GM21529 (cell line): ENCODE measurements around the gene PLA2G4D.
"Not testable (repeated sequence)": the region's sequence is repeated elsewhere in the genome, so short reads cannot be mapped to it uniquely, and the experiment has no call there.

ENCODE experiments used
- ATAC-seq: cut with Tn5 transposase; IDR thresholded peaks from one replicate; pipeline ENCODE4 v1.9.1; 2021; ENCODE audit not compliant: unreplicated experiment

Gene PLA2G4D

DNA sequence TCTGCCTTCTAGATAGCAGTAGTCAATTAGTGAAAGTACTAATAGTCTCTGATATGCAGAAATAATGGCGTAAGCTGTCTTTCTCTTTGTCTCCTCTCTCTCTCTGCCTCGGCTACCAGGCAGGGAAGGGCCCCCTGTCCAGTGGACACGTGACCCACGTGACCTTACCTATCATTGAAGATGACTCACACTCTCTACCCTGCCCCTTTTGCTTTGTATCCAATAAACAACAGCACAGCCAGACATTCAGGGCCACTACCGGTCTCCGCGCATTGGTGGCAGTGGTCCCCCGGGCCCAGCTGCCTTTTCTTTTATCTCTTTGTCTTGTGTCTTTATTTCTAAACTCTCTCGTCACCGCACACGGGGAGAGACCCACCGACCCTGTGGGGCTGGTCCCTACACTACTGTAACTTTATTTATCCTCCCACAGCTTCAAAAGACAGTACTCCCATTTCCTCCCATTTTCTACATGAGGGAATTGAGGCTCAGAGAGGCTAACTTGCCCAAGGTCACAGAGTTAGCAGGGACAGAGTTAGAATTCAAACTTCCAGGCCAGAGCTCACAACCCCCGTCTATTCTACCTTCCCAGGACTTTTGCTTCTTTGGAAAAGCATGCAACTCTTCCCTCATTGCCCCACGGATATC is 2.5 kb downstream of the PLA2G4D start:
- not testable (repeated sequence) for ATAC-seq

DNA sequence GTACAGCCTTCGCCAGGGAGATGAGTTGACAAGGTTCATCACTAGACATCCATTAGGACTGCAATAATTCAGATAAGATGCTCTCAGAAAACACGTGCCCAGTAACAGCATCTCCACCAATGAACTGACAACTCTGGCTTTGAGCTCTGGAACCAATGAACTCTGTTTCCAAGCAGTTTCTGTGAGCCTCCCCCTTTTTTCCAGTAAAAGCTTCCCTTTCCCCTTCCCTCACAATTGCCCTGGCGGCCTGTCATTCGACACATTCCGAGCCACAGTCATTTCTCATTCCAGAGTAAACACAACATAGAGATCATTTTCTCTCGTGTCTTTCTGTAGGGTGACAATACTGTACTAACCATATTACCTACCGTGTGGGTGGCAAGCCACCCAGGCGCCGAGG is 3.6 kb downstream of the PLA2G4D start:
- ATAC-seq: no peak

DNA sequence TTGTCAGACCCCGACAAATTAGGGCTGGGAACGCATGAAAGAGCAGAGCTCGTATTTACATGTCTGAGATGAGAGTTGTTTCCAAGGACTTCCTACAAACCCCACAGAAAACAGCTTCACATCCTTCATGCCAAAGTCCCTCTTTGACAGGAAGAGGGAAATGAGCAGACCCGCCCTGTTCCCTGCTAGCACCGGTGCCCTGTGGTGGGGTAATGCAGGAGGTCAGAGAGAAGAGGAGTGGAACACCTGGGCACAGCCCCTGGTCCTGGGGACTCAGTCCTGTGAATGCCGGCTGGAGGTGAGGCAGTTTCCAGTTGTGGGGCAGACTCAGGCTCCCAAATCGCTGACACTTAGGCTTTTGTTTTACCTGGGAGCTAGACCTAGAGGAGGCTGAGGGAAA is 4.0 kb downstream of the PLA2G4D start:
- ATAC-seq: no peak

DNA sequence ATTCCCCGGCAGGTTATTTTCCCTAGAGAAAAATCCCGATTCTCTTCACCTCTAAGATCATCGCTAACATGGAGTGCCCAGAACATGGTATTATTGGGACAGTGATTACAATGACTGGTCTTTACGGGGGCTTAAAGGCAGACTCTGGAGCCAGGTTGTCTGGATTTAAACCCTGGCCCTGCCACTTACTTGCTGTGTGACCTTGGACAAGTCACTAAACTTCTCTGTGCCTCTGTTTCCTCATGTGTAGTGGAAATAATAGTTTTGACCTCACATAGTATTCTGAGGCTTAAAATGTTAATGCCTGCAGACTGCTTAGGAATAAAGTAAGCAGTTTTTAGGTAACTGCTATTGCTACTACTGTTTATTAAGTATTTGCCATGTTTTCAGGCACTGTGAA is 4.4 kb downstream of the PLA2G4D start:
- no peak for ATAC-seq

DNA sequence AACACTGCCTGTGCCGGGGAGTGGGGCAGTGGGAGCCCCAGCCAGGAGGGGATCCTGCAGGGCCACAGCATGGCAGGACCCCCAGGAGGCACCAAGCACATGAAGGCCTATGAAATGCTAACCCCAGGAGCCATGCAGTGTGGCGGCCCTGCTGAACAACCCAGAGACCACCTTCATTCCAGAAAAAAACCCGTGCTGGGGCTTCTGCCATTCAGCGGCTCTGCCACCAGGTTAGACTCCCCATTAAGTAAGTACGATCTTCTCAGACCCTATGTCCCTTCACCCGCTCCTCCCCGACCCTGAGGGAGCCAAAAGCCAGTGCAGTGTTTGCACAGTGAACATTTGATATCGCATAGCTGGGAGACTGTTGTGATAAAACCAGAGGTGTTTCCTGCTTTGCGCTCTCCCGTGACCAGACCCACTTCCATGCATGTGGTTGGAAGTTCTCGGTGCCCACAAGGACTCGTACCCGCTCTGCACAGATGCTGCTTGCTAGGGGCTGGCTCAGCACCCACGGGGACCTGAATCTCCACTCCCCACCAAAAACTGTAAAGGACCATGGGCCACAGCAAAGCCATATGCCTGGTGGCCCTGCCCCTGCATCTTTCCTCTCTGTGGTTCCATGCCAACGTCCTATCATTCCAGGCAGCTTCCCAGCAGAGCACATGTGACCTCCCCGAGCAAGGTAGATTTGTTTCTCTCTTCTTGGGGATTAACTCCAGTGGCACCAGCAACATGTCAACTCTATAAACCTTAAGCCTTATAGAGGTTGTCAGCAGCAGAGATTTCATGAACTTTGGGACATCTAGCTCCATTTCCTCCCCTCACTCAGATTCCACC is 5.3 kb downstream of the PLA2G4D start:
- no peak for ATAC-seq

DNA sequence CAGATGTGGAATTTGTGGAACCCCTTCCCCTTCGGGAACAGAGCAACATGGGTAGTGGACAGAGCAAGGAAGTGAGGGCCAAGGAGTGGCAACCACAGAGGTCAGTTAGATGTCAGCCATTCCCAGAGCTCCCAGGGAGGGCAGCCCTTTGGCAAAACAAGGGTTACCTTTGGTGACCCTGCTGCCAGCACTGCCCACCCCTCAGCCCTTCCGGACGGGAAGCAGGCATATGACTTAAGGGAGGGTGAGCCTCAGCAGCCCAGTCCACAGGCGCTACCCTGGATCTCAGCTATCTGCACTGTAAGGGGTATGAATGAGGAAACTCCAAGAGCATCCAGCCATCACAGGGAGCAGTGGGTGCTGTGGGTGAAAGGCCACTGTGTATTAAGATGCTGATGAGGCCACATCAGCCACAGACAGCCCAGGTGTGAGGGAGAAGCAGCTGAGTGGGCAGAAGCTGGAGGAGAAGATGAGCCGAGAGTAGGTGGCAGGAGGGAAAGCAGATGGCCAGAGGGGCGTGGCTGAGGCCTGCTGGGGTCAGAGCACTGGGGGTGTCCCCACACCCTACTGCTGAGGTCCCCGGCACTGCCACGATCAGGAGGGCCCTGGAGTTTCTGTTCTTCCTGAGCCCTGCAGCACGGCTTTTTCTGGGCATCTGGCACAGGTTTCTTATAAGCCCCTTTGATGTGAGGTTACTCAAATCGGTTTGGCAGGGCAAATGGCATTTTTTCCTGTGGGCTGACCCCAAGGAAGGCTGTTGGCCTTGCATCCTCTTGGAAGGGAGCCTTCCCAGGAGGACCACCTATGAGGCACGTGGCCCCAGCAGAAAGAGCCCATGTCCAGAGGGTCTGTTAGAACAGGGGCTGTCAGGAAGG is 6.2 kb downstream of the PLA2G4D start:
- ATAC-seq: no peak

DNA sequence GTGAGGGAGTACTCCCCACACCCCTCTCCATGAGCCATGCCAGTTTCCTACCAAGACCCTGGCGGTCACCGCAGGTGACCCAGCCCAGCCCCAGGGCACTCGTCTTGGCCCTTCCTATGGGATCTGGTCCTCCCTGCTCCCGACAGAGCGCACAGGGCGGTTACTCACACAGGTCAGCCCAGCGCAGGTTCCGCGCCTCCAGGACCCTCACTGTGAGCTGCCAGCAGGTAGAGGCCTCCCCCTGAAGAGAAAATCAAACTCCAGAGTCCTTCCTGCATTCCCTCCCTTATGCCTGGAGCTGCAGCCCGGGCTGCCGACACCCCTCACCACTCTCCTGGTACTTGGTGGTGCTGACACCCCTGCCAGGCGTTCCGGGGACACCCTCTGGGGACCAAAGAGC is 6.9 kb downstream of the PLA2G4D start:
- ATAC-seq: no peak

DNA sequence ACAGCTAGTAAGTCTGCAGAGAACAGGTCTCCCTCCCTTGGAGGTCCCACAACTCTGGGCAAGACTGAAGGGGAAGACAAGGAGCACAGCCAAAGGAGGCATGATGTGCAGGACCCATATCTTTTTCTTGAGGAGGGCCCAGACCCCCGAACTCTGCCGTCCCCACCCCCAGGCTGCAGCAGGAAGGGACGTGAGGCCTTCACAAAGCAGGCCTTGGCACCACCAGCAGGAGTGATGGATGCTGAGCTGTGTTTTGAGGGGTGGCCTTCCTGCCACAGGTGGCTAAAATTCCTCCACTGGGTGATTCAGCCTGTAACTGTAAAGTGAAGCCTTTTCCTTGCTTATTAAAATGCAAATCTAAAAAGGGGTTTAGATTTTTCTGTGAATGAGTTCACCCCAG is 8.6 kb downstream of the PLA2G4D start:
- no peak for ATAC-seq

DNA sequence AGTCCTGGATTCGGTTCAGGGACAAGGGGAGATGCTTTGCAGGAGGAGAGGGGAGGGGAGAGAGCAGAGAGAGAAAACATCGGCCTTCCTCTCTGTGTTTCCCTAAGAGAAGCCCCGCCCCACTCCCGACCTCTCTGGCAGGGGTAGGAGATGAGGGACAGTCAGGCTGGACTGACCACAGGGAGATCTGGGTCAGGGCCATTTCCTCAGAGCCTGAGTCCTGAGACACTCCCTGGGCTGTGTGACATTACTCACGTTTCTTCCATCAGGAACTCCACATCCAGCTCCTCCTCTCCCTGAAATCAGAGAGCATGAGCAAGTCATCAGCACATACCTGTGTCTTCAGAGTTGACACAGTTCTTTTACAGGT is 9.1 kb downstream of the PLA2G4D start:
- no peak for ATAC-seq

DNA sequence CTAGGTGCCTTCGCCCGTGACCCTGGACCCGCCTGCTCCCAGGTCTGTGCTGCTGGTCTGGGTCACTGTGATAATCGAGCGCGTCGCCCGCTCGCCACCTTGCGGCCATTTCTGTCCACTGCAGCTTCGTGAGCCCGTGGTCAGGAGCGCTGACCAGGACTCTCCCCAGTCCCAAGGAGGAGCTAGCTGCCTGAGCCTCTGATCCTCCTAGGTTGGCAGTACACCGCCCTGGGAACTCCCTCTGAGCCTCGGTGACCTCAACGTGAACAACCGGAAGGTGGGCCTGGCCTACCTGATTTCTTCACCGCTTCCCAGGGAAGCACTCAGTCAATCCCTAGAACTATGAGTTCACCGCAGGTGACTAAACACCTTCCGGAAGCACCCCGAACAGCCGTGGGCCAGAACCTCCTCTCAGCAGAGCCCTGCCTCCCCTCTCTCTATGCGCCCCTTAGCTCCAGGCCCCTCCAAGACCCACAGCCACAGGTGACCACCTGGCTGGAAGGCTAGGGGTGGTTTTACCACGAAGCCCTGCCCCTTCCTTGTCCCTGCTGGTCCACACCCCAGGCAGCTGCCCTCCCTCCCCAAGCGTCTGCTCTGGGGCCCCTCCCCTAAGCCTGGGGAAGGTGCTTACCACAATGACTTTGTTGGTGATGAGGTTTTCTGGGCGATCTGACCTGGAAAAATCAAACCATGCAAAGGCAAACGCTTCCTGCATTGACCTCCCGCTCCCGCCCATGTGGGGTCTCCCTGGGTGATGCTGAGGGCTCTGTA is 9.7 kb downstream of the PLA2G4D start:
- no peak for ATAC-seq

DNA sequence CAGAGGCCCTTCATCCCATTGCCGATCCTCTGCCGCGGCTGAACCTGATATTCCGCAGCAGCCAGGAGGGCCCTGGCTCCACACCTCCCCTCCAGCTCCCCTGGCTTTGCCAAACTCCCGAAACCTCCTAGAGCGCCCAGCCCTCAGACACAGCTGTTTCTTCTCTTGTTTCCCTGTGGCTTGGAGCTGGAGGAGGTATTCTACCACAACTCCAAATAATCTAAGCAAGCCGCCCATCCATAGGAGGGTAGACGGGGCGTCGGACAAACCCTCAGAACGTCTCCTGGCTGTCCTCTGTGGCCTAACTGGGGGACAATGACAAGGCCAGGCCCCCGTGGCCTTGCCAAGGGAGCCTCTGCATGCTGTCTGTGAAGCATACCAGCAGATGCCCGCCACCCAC is 10.4 kb downstream of the PLA2G4D start:
- ATAC-seq: no peak

DNA sequence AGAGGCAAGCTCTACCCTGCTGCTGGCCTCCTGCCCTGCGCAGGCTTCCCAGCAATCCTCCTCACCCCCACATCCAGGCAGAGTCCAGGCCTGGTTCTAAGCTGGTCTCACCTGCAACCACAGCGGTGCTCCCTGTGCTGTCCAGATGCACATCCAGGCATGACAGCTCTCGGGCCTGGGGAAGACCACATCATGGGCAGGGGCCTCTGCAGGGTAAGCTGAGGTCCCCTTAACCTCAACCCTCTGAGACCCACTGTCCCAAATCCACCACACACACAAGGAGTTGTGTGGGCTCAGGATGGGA is 10.8 kb downstream of the PLA2G4D start:
- ATAC-seq: no peak

DNA sequence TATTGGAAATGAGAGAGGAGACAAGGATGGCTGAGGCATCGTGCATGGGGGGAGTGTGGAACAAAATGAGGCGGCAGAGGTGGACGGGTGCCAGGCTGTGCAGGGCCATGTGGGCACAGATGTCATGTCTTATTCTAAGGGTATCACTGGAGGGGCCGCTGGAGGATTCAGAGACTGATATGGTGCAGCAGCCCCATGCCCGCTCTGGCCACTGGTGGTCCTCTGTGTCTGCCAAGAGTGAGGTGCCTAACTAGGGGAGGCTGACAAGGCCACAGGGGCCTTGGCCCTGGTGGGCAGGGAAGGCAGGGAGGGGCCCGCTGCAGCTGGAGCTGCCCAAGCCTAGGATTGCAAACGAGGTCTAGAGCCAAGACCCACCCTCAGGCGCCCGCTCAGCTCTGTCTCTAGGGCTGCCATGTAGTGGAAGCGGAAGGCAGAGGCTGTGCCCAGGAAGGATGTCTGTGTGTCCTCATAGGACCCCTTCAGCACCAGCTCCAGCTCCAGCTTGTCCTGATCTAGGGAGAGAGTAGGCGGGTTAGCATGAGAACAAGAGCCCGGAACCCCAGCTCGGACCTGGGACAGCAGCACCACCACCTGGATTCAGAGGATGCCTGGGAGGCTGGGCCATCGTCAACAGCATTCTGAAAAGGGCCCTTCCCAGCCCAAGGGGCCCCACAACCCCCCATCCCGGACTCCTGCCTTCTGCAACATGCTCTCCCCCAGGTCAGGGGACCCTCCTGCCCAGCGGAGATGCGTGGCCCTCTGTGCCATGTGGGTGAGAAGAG is 11.3 kb downstream of the PLA2G4D start:
- ATAC-seq: no peak

DNA sequence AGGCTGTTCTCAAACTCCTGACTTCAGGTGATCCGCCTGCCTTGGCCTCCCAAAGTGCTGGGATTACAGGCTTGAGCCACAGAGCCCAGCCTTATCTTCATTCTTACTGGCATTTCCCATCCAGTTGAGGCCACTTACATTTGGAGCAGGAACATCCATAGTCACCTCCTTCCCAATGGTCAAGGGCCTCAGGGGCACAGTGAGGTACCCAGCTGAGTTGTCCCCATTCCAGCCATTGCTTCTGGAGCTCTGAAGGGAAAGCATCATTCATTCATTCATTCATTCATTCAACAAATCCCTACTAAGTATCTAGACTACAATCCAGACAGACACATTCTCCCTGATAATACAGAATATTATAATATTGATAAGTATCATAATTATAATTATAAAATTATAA is 12.2 kb downstream of the PLA2G4D start:
- no peak for ATAC-seq

DNA sequence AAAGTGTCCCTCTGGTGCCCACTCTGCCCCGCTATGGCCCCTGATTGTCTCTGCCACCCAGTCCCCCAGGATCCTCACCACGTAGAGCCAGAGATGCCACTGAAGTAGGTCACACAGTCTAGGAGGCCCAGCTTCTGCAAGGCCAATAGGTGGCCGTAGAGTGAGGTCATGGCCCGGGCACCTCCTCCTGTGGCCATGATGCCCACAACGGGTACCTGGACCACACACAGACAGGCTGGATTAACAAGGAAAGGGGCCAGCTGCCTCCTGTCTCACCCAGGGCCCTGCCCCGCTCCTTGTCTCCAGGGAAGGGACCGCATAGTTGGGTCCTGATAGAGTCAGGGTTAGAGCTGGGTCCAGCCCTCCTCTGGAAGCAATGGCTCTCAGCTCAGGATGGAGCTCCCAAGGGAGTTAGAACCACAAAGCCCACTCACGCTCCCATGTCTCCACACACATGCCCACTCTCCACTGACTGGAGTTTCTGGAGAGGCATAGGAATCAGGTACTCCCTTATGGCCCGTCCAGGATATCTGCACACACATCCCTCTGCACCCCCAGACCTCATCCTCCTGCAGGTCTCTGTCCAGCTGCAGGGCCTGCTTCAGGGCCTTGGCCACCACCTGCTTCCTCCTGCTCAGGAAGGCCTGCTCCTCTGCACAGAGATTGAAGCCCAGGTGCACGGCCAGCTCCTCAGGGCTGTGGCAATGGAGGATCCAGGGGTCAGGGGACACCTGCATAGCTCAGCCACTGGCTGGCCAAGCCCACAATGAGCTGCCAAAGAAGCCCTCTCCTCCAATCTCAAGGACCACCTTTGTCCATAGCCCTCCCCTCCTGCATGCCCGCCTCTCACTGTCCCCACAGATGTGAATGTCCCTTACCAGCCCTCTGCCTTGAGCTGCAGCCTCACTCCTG is 13.2 kb downstream of the PLA2G4D start:
- no peak for ATAC-seq

DNA sequence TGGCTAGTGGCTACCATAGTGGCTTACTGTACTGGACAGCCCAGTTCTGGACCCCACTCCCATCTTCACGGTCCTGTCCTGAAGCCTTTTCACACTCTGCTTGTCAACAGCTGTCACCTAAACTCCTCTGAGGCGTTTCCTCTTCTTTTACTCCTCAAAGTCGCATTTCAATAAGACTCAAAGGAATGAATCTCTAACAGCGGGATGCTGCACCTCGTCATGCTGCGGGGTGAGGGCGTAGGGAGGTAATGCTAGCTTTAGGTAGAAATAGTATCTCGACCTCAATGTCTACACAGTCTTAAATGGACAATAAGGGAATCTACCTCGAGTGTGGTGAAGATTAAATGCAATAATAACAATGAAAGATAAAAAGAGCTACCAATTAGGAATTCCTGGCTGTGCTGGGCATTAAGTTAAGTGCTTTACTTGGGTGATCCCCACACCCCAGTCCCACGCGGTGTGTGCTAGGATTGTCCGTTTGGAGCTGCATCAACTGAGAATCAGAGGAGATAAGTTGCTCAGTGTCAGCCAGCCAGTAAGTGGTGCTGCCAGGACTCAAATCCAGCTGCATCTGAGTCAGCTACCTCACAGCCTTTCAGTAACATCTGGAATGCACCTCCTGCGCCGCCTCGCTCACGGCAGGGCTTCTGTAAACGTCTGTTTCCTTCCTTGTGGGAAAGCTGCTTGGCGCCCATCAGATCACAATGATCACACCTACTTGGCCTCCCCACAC is 14.0 kb downstream of the PLA2G4D start:
- ATAC-seq: no peak

DNA sequence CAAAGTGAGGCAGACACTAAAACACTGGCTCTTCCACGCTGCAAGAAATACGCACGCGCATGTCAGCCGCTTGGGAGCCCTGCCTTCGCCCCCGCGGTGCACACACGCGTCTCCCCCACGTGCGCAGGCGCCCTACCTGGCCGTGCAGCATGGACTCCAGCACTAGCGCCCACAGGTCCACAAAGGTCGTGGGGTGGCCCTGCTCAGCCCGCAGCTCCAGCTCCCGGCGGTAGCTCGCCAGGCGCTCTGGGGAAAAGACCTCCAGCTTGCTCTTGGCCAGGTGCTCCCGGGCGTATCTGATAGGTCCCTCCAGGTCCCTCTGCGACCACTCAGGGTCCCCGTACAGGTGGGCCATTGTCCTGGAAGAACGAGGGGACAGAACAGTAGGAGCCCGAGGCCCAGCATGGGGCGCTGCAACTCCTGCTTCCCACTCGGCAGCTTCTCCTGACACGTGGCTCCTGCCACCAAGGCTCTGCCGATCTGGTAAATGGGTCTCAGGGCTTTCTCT is 14.9 kb downstream of the PLA2G4D start:
- no peak for ATAC-seq

DNA sequence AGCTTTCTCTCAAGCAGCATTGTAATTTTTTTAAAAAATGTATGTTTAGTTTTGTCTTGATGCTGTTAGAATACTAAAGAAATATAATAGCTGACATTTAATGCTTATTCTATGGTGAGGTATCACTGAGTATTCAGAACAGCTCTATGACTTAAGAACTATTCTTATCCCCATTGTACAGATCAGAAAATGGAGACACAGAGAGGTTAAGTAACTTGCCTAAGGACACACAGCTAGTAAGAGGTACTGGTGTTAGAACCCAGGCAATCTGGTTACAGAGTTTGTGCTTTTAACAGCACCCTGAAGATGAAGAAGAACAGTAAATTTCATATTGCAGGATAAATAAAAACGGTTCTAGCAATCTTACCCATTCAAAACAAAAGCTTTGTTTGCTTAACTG is 15.5 kb downstream of the PLA2G4D start:
- no peak for ATAC-seq

DNA sequence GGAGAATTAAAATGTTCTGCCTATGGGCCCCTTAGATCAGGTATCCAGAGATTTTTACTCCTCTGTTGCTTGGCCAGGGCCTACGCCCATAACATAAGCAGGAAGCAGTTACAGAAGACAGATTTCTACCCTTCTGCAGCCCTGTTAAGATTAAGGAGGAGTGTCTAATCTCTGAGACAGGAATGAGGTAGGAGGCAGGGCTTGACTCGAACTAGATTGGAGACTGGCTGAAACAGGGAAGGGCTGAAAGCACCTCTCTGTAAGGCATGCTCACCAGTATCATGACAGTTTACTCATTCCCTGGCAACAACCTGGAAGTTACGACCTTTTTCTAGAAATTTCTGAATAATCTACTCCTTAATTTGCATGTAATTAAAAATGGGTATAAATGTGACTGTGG is 16.7 kb downstream of the PLA2G4D start:
- no peak for ATAC-seq
